VCaP (cell line): ENCODE measurements around the gene CEP162.
"Not testable (repeated sequence)": the region's sequence is repeated elsewhere in the genome, so short reads cannot be mapped to it uniquely, and the experiment has no call there.

ENCODE experiments used
- H3K27ac ChIP-seq: fragments of 450-650 bp; 2 replicates; pipeline ENCODE4 v1.5.1; 2017
- TF ChIP-seq, protein P1 (sequence below): fragments of 450-650 bp; conservative IDR thresholded peaks from 2 replicates; pipeline ENCODE4 v1.5.1; 2017; ENCODE audit warnings: mild to moderate bottlenecking, moderate library complexity

The CEP162 gene

DNA sequence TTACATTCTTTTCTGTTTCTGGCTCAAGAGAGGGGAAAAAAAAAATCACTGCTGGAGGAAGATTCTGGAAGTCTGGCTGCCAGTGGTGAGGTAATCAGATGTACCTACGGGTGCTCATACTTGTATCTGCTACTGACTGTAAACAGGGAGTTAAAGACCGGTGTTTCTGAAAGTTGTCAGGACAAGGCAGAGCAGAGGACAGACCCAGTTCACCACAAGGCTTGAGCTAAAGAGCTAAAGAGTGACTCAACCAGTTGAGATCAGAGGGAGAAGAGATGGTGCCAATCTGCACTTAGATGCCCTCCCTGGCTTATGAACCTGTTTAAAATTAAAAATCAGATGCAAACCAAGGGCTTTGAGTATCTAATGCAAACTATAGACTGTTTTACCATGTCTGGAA lies 55.4 kb downstream of the CEP162 start:
- TF ChIP-seq, protein P1, sequence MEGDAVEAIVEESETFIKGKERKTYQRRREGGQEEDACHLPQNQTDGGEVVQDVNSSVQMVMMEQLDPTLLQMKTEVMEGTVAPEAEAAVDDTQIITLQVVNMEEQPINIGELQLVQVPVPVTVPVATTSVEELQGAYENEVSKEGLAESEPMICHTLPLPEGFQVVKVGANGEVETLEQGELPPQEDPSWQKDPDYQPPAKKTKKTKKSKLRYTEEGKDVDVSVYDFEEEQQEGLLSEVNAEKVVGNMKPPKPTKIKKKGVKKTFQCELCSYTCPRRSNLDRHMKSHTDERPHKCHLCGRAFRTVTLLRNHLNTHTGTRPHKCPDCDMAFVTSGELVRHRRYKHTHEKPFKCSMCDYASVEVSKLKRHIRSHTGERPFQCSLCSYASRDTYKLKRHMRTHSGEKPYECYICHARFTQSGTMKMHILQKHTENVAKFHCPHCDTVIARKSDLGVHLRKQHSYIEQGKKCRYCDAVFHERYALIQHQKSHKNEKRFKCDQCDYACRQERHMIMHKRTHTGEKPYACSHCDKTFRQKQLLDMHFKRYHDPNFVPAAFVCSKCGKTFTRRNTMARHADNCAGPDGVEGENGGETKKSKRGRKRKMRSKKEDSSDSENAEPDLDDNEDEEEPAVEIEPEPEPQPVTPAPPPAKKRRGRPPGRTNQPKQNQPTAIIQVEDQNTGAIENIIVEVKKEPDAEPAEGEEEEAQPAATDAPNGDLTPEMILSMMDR, result no peak
- no peak overlapping the region for H3K27ac ChIP-seq

DNA sequence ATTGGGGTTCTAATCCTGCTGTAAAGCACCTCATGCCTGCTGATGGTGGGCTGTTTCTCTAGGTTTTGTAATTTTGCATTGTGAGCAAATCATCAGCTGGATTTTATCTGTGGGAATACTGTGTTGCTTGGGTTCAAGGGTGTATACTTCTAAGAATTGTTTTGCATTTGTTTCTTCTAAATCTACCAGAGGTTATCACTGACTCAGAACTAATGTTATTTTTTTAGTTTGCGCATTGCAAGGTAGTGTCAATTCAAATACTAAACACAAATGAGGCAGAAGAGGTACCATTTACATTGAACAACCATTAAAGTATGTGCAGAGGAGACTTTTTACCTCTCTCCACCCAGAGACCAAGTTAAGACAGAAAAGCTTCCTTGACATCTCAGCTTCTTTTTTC lies 60.0 kb downstream of the CEP162 start:
- TF ChIP-seq, protein P1, result no peak

DNA sequence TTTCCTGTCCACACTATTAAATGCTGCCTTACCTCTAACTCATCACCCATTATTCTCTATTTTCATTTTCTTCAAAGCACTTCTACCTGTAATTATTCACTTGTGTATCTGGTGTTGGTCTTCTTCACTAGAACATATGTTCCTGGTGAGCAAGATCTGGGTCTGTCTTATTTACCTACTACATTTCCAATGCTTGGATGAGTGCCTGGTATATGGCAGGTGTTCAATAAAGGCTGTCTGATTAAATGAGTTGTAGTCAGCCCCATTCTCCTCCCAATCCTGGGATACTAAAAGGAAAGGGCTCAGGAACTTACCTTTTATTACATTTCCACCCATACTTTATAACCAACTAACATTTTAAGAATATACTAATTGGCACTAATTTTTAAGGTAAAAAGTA lies 61.0 kb downstream of the CEP162 start:
- no peak overlapping the region for H3K27ac ChIP-seq
- TF ChIP-seq, protein P1, result no peak

More for the DNA sequence above, 60.0 kb downstream of the CEP162 start:
- H3K27ac ChIP-seq, result no peak overlapping the region

DNA sequence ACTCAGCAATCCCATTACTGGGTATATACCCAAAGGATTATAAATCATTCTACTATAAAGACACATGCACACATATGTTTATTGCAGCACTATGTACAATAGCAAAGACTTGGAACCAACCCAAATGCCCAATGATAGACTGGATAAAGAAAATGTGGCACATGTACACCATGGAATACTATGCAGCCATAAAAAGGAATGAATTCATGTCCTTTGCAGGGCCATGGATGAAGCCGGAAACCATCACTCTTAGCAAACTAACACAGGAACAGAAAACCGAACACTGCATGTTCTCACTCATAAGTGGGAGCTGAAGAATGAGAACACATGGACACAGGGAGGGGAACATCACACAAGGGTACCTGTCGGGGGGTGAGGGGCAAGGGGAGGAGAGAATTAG lies 63.1 kb downstream of the CEP162 start:
- H3K27ac ChIP-seq, result not testable (repeated sequence)

DNA sequence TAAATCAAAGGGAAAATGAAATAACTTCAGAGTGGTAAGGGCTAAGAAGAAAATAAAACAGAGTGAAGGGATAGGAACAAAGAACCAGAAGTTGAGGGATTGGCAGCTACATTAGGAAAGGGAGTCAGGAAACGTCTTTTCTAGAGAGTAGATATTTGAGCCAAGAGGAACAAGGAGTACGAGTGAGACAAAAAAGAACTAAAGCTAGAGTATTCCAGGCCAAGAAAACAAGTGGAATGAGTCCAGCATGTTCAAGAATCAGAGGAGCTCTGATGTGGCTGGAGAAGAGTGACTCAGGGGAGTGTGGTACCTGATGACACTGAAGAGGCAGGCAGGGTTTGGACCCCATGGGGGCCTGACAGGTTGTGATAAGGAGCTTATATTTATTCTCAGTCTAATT lies 66.3 kb downstream of the CEP162 start:
- TF ChIP-seq, protein P1, result no peak
- H3K27ac ChIP-seq, result no peak overlapping the region

DNA sequence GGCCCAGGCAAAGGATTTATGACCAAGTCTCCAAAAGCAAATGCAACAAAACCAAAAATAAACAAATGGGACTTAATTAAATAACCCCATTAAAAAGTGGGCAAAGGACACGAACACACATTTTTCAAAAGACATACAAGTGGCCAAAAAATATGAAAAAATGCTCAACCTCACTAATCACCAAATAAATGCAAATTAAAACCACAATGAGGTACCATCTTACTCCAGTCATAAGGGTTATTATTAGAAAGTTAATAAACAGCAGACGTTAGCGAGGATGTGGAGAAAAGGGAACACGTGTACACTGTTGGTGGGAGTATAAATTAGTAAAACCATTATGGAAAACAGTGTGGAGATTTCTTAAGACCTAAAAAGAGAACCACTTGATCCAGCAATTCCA lies 71.1 kb downstream of the CEP162 start:
- TF ChIP-seq, protein P1, result no peak
- H3K27ac ChIP-seq, result no peak overlapping the region

DNA sequence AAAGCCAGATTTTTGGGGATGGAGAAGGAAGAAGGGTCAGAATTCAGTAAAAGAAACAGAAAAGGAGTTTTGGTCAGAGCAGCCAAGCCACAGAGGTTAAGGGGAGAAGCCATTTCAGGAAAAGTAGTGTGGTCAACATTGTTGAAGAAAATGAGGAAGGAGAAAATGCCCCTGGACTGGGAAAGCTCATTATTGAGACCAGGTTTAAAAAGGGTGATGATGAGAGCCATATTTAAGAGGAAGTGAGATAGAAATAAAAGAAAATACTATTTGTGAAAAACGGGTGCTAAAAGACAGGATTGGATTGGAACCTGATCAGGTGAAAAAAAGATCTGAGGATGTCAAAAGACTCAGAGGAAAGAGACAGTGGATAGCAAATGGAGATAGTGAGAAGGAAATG lies 75.8 kb downstream of the CEP162 start:
- TF ChIP-seq, protein P1, result no peak
- no peak overlapping the region for H3K27ac ChIP-seq

DNA sequence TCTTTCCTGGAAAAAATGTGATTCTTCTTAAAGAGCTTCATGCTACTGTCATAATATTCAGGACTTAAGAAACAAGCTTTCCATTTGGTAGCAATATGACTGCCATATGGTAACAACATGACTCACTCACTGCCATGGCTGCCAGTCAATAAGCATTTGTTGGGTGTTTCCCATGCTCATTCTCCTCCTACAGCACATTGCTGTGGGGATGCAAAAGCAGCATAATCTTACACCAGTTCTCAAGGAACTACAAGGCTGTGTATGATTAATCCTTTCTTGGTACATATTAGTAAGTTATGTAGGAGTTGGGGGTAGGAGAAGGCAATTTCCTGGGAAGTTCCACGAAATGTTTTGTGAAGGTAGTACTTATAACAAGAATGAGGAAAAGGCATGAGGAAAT lies 76.7 kb downstream of the CEP162 start:
- TF ChIP-seq, protein P1, result no peak
- H3K27ac ChIP-seq, result no peak overlapping the region
